ENCODE measurements around the gene CPHXL.

CPHXL gene

GRCh38 chr16:75701361-75701760, 24.9 kb downstream of the CPHXL start, which contains the start of gene DUXB:
DUXB (minus strand) TSS chr16:75701461; CDS start chr16:75701418, 43 bp downstream.
- DNase-seq (ENCODE audit: low read depth) = no peak

GRCh38 chr16:75697571-75697970, 28.7 kb downstream of the CPHXL start:
- no peak for DNase-seq (ENCODE audit: low read depth)

GRCh38 chr16:75695708-75696107, 30.6 kb downstream of the CPHXL start:
- peak; percentile 4 for DNase-seq (ENCODE audit: low read depth)

- DNase-seq (ENCODE audit: low read depth) = no peak
Measured at GRCh38 chr16:75687361-75687760, 38.9 kb downstream of the CPHXL start.

GRCh38 chr16:75682308-75682707, 44.0 kb downstream of the CPHXL start:
- DNase-seq (ENCODE audit: low read depth) = no peak

- peak; percentile 6 for DNase-seq (ENCODE audit: low read depth)
Measured at GRCh38 chr16:75679366-75679765, 46.9 kb downstream of the CPHXL start.

GRCh38 chr16:75676909-75677308, 49.4 kb downstream of the CPHXL start, which contains the start of gene CPHXL2:
CPHXL2 (minus strand) TSS chr16:75677009; CDS start chr16:75676999, 10 bp downstream.
- no peak for DNase-seq (ENCODE audit: low read depth)

GRCh38 chr16:75667503-75667902, 58.8 kb downstream of the CPHXL start:
- no peak for DNase-seq (ENCODE audit: low read depth)

All from EH (cell line).